Hematopoietic multipotent progenitor cell treated with erythropoietin and hydrocortisone succinate and interleukin-3 and kit ligand, for 15 days (in vitro differentiated cells): ENCODE results near the gene NPEPL1.
"Not testable (repeated sequence)": the region's sequence is repeated elsewhere in the genome, so short reads cannot be mapped to it uniquely, and the experiment has no call there.

ENCODE experiments used
- DNase-seq: peaks from one replicate; pipeline ENCODE4 v3.0.0-alpha.2; 2015; ENCODE audit warnings: low spot score

Gene NPEPL1

GRCh38 chr20:58742668-58743566, 50.3 kb downstream of the NPEPL1 start:
- no peak for DNase-seq

- DNase-seq = no peak
These were observed 51.4 kb downstream of the NPEPL1 start for GRCh38 chr20:58743929-58744534.

GRCh38 chr20:58744836-58745235, 52.2 kb downstream of the NPEPL1 start:
- no peak for DNase-seq

GRCh38 chr20:58745391-58745790, 52.8 kb downstream of the NPEPL1 start:
- no peak for DNase-seq

- DNase-seq = no peak
These were observed 54.0 kb downstream of the NPEPL1 start for GRCh38 chr20:58746620-58747019.

GRCh38 chr20:58747211-58747610, 54.6 kb downstream of the NPEPL1 start:
- DNase-seq = no peak

GRCh38 chr20:58748618-58749017, 56.0 kb downstream of the NPEPL1 start:
- no peak for DNase-seq

- DNase-seq = no peak
These were observed 56.6 kb downstream of the NPEPL1 start for GRCh38 chr20:58749098-58749769.

- DNase-seq = no peak
These were observed 57.4 kb downstream of the NPEPL1 start for GRCh38 chr20:58749979-58750378.

- not testable (repeated sequence) for DNase-seq
These were observed 58.1 kb downstream of the NPEPL1 start for GRCh38 chr20:58750706-58751105.

GRCh38 chr20:58751979-58752378, 59.4 kb downstream of the NPEPL1 start:
- DNase-seq = no peak

GRCh38 chr20:58752565-58752964, 60.0 kb downstream of the NPEPL1 start:
- no peak for DNase-seq

GRCh38 chr20:58753267-58753921, 60.8 kb downstream of the NPEPL1 start:
- DNase-seq = no peak

GRCh38 chr20:58753922-58754551, 61.4 kb downstream of the NPEPL1 start:
- no peak for DNase-seq

GRCh38 chr20:58754584-58754983, 62.0 kb downstream of the NPEPL1 start:
- no peak for DNase-seq

- DNase-seq = no peak
These were observed 62.6 kb downstream of the NPEPL1 start for GRCh38 chr20:58755062-58755697.

GRCh38 chr20:58755766-58756449, 63.3 kb downstream of the NPEPL1 start:
- DNase-seq = no peak

- DNase-seq = no peak
These were observed 63.8 kb downstream of the NPEPL1 start for GRCh38 chr20:58756450-58756775.

- DNase-seq = not testable (repeated sequence)
These were observed 65.0 kb downstream of the NPEPL1 start for GRCh38 chr20:58757647-58758046.

- no peak for DNase-seq
These were observed 67.3 kb downstream of the NPEPL1 start for GRCh38 chr20:58759947-58760346.

GRCh38 chr20:58760856-58761255, 68.3 kb downstream of the NPEPL1 start:
- DNase-seq = no peak
